AG04450 (cell line): ENCODE results near the gene ZDHHC11B. TPM values are rescaled to one million over a fixed set of nuclear protein-coding genes. Genes with fewer than 3 reads are reported as not detected.
"Not testable (repeated sequence)": the region's sequence is repeated elsewhere in the genome, so short reads cannot be mapped to it uniquely, and the experiment has no call there.

ENCODE experiments used
- CTCF ChIA-PET: fragments of 300-600, 350-600 bp; formaldehyde crosslinking; extraction: SDS; loops from one replicate; lab custom pipeline; 2022; ENCODE audit warnings: antibody characterized with exemption, inconsistent platforms; lab: Charles Lee
- POLR2A ChIA-PET: fragments of 350-600 bp; formaldehyde crosslinking; extraction: SDS; loops from one replicate; lab custom pipeline; 2021; ENCODE audit warnings: antibody characterized with exemption, inconsistent platforms; lab: Yijun Ruan, JAX
- DNase-seq: peaks from one replicate; pipeline ENCODE4 v3.0.0-alpha.2; 2011; ENCODE audit warnings: low read depth, low spot score
- H3K27ac ChIP-seq: one replicate; pipeline ENCODE4 v1.5.1; 2012; ENCODE audit warnings: low read depth, low read length, control low read depth
- H3K27me3 ChIP-seq: one replicate; pipeline ENCODE4 v1.6.0; 2012; ENCODE audit warnings: low read length; ENCODE audit not compliant: control insufficient read depth, insufficient read depth
- H3K4me3 ChIP-seq: 2 replicates; pipeline ENCODE4 v1.5.1; 2011; ENCODE audit warnings: mild to moderate bottlenecking, low read depth, low read length, control low read depth
- H3K9me3 ChIP-seq: 2 replicates; pipeline ENCODE4 v1.5.1; 2012; ENCODE audit warnings: low read length; ENCODE audit not compliant: control insufficient read depth, insufficient read depth
- CTCF ChIP-seq: IDR thresholded peaks from 2 replicates; pipeline ENCODE4 v1.5.1; 2011; ENCODE audit warnings: low read depth, low read length, control low read depth, inconsistent platforms
- polyA plus RNA-seq: library from polyadenylated mRNA; depleted of rRNA; stranded (reverse); fragments of >200 nt; gene quantifications from 2 replicates; pipeline ENCODE4 v1.2.3, GENCODE V29; 2011

Gene ZDHHC11B
- polyA plus RNA-seq, 1 experiment = not detected

GRCh38 chr5:801472-801871 lies 16.9 kb upstream of the ZDHHC11B start:
- no peak for TF ChIP-seq CTCF
- CTCF ChIA-PET = no interaction called here
- POLR2A ChIA-PET = no interaction called here

GRCh38 chr5:801055-801454 lies 16.5 kb upstream of the ZDHHC11B start:
- POLR2A ChIA-PET, H3K27ac ChIP-seq, DNase-seq, H3K4me3 ChIP-seq, CTCF ChIA-PET, H3K9me3 ChIP-seq, H3K27me3 ChIP-seq: not testable (repeated sequence)

More at GRCh38 chr5:801472-801871, 16.9 kb upstream of the ZDHHC11B start:
- H3K4me3 ChIP-seq = no peak overlapping the region
- H3K27me3 ChIP-seq = peaks cover 4% of the 10 kb centered on the region
- no peak overlapping the region for H3K27ac ChIP-seq
- no peak for DNase-seq
- no peaks in the 10 kb centered on the region for H3K9me3 ChIP-seq

GRCh38 chr5:798505-799138 lies 14.1 kb upstream of the ZDHHC11B start:
- POLR2A ChIA-PET, H3K27me3 ChIP-seq, DNase-seq, H3K4me3 ChIP-seq, H3K9me3 ChIP-seq, CTCF ChIA-PET, H3K27ac ChIP-seq: not testable (repeated sequence)

- H3K9me3 ChIP-seq, H3K27me3 ChIP-seq, DNase-seq, POLR2A ChIA-PET, H3K27ac ChIP-seq, H3K4me3 ChIP-seq, CTCF ChIA-PET: not testable (repeated sequence)
Measured at GRCh38 chr5:797986-798385, 13.5 kb upstream of the ZDHHC11B start.

- CTCF ChIA-PET, H3K27ac ChIP-seq, H3K4me3 ChIP-seq, POLR2A ChIA-PET, H3K27me3 ChIP-seq, DNase-seq, H3K9me3 ChIP-seq: not testable (repeated sequence)
Measured at GRCh38 chr5:795873-796272, 11.3 kb upstream of the ZDHHC11B start.

- DNase-seq, POLR2A ChIA-PET, CTCF ChIA-PET, H3K27ac ChIP-seq, H3K27me3 ChIP-seq, H3K4me3 ChIP-seq, H3K9me3 ChIP-seq: not testable (repeated sequence)
Measured at GRCh38 chr5:794948-795347, 10.4 kb upstream of the ZDHHC11B start.

GRCh38 chr5:788703-789102 lies 4.2 kb upstream of the ZDHHC11B start:
- POLR2A ChIA-PET, CTCF ChIA-PET, DNase-seq: not testable (repeated sequence)

GRCh38 chr5:787857-788233 lies 3.3 kb upstream of the ZDHHC11B start:
- DNase-seq, POLR2A ChIA-PET, CTCF ChIA-PET, H3K27ac ChIP-seq, H3K4me3 ChIP-seq, H3K27me3 ChIP-seq, H3K9me3 ChIP-seq: not testable (repeated sequence)

More at GRCh38 chr5:788703-789102, 4.2 kb upstream of the ZDHHC11B start:
- not testable (repeated sequence) for H3K9me3 ChIP-seq, H3K4me3 ChIP-seq, H3K27me3 ChIP-seq, H3K27ac ChIP-seq

GRCh38 chr5:787224-787856 lies 2.8 kb upstream of the ZDHHC11B start:
- H3K27me3 ChIP-seq, POLR2A ChIA-PET, H3K9me3 ChIP-seq, CTCF ChIA-PET, H3K4me3 ChIP-seq, DNase-seq, H3K27ac ChIP-seq: not testable (repeated sequence)

GRCh38 chr5:785181-785705 lies 714 bp upstream of the ZDHHC11B start:
- DNase-seq, POLR2A ChIA-PET, H3K9me3 ChIP-seq, CTCF ChIA-PET, H3K27ac ChIP-seq, H3K27me3 ChIP-seq, H3K4me3 ChIP-seq: not testable (repeated sequence)

GRCh38 chr5:783881-784427 lies 575 bp downstream of the ZDHHC11B start:
- H3K9me3 ChIP-seq, DNase-seq, CTCF ChIA-PET, H3K4me3 ChIP-seq, POLR2A ChIA-PET, H3K27me3 ChIP-seq, H3K27ac ChIP-seq: not testable (repeated sequence)
